ENCODE measurements around the gene KRTAP4-5. TPM values are rescaled to one million over a fixed set of nuclear protein-coding genes. Genes with fewer than 3 reads are reported as not detected.

The KRTAP4-5 gene
- total RNA-seq, 4 donors from 2014 or later = not detected

GRCh38 chr17:41184480-41184961 lies 34.9 kb upstream of the KRTAP4-5 start, which contains the start of gene KRTAP4-1:
TSS of gene KRTAP4-1 (minus strand) at chr17:41184911. CDS start at chr17:41184854, 57 bp downstream.
- 68 to 72% methylated on average over 7 to 9 of the region's 9 CpGs for WGBS, 2 donors
- Histone ChIP-seq H3K27ac (no peak within 1 kb of the TSS), H3K4me3 (no peak within 1 kb of the TSS), H3K9me3 (no peaks in the 10 kb centered on the region), H3K4me1 (no peaks in the 10 kb centered on the region), H3K36me3 (no peaks in the 10 kb centered on the region), H3K27me3 (peaks cover 0 to 23% (median 0%) of the 10 kb centered on the region in 4 donors)
- intact Hi-C loops (cut with DNase I) = no loop called here
- DNase-seq = no peak
- TF ChIP-seq CTCF (IDR thresholded peaks at IDR 0.05) (no peak), POLR2A (IDR thresholded peaks at IDR 0.05) (no peak)

GRCh38 chr17:41178843-41179616 lies 29.4 kb upstream of the KRTAP4-5 start:
- WGBS, 2 donors = 56 to 78% methylated on average over 1 of the region's 1 CpG
- Histone ChIP-seq H3K9me3 (no peaks in the 10 kb centered on the region), H3K4me1 (no peaks in the 10 kb centered on the region), H3K4me3 (no peak overlapping the region), H3K27ac (no peak overlapping the region), H3K27me3 (peaks cover 0 to 7% (median 0%) of the 10 kb centered on the region in 4 donors), H3K36me3 (no peaks in the 10 kb centered on the region)
- intact Hi-C loops (cut with DNase I) = no loop called here
- DNase-seq = no peak
- TF ChIP-seq POLR2A (IDR thresholded peaks at IDR 0.05) (no peak), CTCF (IDR thresholded peaks at IDR 0.05) (no peak)

GRCh38 chr17:41178341-41178740 lies 28.7 kb upstream of the KRTAP4-5 start:
- H3K4me3 ChIP-seq = no peak overlapping the region
- H3K4me1 ChIP-seq = no peaks in the 10 kb centered on the region
- H3K9me3 ChIP-seq = no peaks in the 10 kb centered on the region
- peaks cover 0 to 7% (median 0%) of the 10 kb centered on the region in 4 donors for H3K27me3 ChIP-seq
- WGBS, 2 donors = 88 to 100% methylated on average over 3 of the region's 3 CpGs
- no peak for TF ChIP-seq POLR2A (IDR thresholded peaks at IDR 0.05)
- TF ChIP-seq CTCF (IDR thresholded peaks at IDR 0.05) = no peak
- intact Hi-C loops (cut with DNase I) = no loop called here
- H3K27ac ChIP-seq = no peak overlapping the region
- DNase-seq = no peak
- H3K36me3 ChIP-seq = no peaks in the 10 kb centered on the region

GRCh38 chr17:41177727-41178271 lies 28.2 kb upstream of the KRTAP4-5 start, which contains the start of gene KRTAP4-2:
TSS of gene KRTAP4-2 (minus strand) at chr17:41178221. CDS start at chr17:41178164, 57 bp downstream.
- peaks cover 0 to 7% (median 0%) of the 10 kb centered on the region in 4 donors for H3K27me3 ChIP-seq
- no peak for DNase-seq
- WGBS, 2 donors = 91 to 100% methylated on average over 2 to 5 of the region's 7 CpGs
- TF ChIP-seq CTCF (IDR thresholded peaks at IDR 0.05) (no peak), POLR2A (IDR thresholded peaks at IDR 0.05) (no peak)
- no peaks in the 10 kb centered on the region for H3K9me3 ChIP-seq
- no peaks in the 10 kb centered on the region for H3K36me3 ChIP-seq
- H3K4me1 ChIP-seq = no peaks in the 10 kb centered on the region
- H3K27ac ChIP-seq = no peak within 1 kb of the TSS
- intact Hi-C loops (cut with DNase I) = no loop called here
- no peak within 1 kb of the TSS for H3K4me3 ChIP-seq

- H3K4me1 ChIP-seq = no peaks in the 10 kb centered on the region
- no peak overlapping the region for H3K4me3 ChIP-seq
- no peak for DNase-seq
- no peak overlapping the region for H3K27ac ChIP-seq
- H3K9me3 ChIP-seq = no peaks in the 10 kb centered on the region
- intact Hi-C loops (cut with DNase I) = no loop called here
- 81 to 86% methylated on average over 3 of the region's 3 CpGs for WGBS, 2 donors
- no peak for TF ChIP-seq POLR2A (IDR thresholded peaks at IDR 0.05)
- TF ChIP-seq CTCF (IDR thresholded peaks at IDR 0.05) = no peak
- H3K27me3 ChIP-seq = peaks cover 0 to 7% (median 0%) of the 10 kb centered on the region in 4 donors
- H3K36me3 ChIP-seq = no peaks in the 10 kb centered on the region
Observed at GRCh38 chr17:41176744-41177387, 27.2 kb upstream of the KRTAP4-5 start.
